NOMO-1 treated with DMSO at 0.1 percent for 48 hours (cell line): ENCODE results near the gene PUM2.

ENCODE experiments used
- DNase-seq: peaks from one replicate; lab custom pipeline; 2025; ENCODE audit not compliant: unreplicated experiment; lab: John Stamatoyannopoulos, UW

Gene PUM2

DNA sequence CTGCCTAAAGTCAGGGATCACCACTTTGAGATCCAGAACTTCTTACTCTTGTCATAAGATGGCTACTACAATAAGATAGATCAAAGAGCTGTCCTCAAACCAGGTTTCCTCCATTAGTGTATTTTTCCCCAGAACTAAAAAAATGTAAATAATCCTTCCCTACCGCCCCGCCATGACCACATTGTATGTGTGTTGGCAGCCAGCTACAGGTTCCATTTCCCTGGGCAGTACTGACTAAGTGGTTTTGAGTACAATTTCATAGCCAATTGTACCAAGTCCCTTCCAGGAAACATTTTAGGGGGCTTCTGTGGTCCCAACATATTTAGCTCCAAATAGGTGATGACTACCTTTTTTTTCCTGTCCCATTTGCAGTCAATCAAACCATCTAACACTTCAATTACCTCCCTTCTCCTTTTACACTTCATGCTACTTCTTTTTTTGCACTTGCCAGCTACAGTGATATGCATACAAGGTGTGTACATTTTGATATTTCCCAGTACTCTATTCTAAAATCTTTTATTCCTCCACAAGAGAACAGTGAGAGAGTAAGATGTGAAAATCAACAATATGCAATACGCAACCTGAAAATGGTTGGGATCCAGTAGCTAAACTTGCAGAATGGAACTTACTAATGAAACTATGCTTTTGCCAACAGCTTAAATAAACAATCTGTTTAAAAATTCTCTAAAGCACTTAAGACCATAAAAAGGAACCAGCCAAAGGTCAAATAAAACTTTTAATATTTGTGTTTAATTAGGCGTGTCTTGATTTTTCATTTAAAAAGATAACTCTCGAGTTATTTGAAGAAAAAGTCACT is 3.9 kb downstream of the PUM2 start:
- DNase-seq = no peak

GRCh38 chr2:20343128-20343527 is 7.5 kb downstream of the PUM2 start:
- no peak for DNase-seq

GRCh38 chr2:20339012-20339411 is 11.6 kb downstream of the PUM2 start:
- no peak for DNase-seq

GRCh38 chr2:20334605-20335203 is 15.9 kb downstream of the PUM2 start:
- DNase-seq = no peak

DNA sequence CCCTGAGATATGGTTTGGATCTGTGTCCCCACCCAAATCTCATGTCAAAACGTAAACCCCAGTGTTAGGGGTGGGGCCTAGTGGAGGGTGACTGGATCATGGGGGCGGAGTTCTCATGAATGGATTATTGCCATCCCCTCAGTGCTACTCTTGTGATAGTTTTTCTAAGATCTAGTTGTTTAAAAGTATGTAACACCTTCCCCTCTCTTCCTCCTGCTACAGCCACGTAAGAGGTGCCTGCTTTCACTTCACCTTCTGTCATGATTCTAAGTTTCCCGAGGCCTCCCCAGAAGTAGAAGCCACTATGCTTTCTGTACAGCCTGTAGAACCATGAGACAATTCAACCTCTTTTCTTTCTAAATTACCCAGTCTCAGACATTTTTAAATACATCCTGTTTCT is 16.9 kb downstream of the PUM2 start:
- no peak for DNase-seq

- DNase-seq = no peak
Measured at GRCh38 chr2:20330192-20330591, 20.5 kb downstream of the PUM2 start.

DNA sequence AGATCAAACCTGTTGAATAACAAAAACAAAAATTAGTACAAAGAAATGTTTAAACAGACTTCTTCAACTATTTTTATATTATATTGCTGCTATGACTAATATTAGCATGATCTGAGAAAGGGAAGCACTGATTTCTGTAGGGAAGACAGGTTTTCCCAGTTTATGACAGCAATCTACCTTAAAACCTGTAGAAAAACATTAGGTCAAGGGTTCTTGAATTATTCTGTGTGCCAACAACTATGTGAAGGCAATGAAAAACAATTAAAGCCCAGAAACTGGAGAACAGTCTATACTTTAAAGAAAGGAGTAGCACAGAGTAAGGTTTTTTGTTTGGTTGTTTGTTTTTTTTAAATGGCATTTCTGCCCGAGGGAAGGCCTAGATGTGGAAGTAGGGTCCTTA is 23.3 kb downstream of the PUM2 start:
- no peak for DNase-seq

DNA sequence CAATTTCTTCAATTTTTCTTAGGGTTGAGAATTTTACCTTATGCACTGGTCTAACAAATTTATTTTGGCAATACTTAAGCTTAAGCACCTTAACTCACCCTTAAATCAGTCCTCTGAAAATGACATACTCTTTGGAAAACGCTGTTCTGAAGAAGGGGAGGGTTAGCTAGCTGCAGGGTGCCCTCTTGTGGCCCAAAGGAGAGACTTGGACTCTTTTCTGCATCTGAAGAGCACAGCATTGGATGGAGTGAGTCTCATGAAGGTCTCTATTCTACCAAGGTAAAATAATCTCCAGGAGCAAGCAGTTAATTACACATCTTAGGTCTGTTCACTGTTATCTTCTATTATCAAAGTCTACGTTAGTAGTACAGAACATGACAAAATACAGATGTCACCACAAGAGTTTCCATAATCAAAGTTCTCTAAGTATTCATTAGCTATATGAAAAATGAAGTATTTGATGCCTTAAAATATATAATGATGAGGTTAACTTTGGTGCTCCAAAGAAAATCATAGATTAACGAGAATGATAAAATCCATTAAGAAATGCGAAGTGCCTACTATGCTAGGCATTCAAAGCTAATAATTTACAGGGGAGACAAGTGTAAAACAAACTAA is 24.4 kb downstream of the PUM2 start:
- DNase-seq = peak; percentile 52

DNA sequence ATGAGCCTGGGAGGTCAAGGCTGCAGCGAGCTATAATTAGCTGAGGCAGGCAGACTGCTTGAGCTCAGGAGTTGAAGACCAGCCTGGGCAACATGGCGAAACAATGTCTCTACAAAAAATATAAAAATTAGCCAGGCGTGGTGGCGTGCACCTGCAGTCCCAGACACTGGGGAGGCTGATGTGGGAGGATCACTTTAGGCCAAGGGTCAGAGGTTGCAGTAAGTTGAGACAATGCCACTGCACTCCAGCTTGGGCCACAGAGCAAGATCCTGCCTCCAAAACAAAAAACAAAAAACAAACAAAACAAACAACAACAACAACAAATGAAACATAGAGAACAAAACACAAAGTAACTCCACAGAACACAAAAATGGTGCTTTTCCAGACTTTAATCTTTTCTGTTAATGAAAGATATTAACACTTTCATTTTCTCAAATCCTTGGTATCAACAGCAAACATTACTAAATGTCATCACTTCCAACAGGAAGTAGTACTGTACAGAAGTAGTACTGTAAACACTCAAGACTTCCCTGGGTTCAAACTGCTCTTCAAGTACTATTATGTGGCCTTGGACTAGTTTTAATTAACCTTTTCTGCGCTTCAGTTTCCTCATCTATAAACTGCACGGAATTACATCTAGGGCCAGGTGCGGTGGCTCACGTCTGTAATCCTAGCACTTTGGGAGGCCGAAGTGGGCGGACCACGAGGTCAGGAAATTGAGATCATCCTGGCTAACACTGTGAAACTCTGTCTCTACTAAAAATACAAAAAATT is 27.9 kb downstream of the PUM2 start:
- DNase-seq = no peak

DNA sequence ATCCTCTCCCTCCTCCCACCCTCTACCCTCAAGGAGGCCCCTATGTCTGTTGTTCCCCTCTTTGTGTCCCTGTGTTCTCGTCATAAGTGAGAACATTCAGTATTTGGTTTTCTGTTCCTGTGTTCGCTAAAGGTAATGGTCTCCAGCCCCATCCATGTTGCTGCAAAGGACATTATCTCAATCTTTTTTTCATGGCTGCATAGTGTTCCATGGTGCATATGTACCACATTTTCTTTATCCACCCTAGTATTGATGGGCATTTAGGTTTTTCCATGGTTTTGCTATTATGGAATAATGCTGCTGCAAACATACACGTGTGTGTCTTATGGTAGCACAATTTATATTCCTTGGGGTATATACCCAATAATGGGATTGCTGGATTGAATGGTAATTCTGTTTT is 33.0 kb downstream of the PUM2 start:
- DNase-seq = no peak

GRCh38 chr2:20317197-20317596 is 33.4 kb downstream of the PUM2 start:
- DNase-seq = no peak

GRCh38 chr2:20314562-20315501 is 35.8 kb downstream of the PUM2 start:
- no peak for DNase-seq

- no peak for DNase-seq
Measured at GRCh38 chr2:20313659-20314058, 37.0 kb downstream of the PUM2 start.

GRCh38 chr2:20309001-20309400 is 41.6 kb downstream of the PUM2 start:
- DNase-seq = no peak

DNA sequence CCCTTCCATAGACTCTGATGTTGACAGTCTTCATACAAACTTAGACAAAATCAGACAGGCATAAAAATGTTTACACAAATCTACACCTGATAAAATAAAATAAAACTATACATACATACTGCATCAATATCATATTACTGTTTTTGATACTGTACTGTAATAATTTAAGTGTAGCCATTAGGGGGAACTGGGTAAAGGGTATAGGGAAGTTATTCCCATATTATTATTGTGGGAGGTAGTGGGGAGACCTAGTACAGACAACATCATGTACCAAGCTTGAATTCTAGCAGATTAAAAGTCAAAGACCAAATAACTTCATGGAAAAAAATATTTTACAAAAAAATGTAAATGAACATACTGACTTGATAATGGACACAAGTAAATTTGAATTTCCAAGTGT is 43.3 kb downstream of the PUM2 start:
- DNase-seq = no peak

DNA sequence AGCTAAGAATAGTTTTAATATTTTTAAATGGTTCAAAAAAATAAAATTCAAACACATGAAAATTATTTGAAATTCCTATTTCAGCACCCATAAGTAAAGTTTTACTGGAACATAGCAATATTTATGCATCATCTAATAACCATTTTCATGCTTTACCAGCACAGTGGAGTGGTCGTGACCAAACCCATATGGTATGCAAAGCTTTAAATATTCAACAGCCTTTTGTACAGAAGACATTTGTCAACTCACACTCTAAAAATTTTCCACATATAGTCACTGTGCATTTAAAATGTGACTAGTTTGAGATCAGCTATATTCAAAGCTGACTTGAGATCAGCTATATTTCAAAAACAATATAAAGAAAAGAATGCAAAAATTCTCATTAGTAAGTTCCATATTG is 46.2 kb downstream of the PUM2 start:
- DNase-seq = no peak

- no peak for DNase-seq
Measured at GRCh38 chr2:20303966-20304365, 46.7 kb downstream of the PUM2 start.

- no peak for DNase-seq
Measured at GRCh38 chr2:20302019-20302418, 48.6 kb downstream of the PUM2 start.

DNA sequence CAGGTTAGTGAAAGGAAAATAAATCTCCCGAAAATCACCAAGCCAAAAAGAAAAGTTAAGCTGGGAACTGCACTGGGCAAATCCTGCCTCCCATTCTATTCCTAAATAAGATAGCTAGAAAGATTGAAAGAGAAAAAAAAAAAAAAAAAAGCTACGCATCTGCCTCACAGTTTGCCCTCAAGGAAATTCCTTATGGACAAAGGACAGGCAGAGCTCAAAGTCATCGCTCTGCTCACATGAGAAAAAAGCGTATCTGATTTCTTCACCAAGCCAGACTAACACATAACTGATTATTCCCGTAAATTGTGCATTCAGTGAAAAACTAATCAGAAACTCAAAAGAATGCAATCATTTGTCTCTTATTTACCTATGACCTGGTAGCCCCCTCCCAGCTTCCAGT is 50.0 kb downstream of the PUM2 start:
- DNase-seq = no peak

GRCh38 chr2:20299113-20299512 is 51.5 kb downstream of the PUM2 start:
- DNase-seq = no peak

DNA sequence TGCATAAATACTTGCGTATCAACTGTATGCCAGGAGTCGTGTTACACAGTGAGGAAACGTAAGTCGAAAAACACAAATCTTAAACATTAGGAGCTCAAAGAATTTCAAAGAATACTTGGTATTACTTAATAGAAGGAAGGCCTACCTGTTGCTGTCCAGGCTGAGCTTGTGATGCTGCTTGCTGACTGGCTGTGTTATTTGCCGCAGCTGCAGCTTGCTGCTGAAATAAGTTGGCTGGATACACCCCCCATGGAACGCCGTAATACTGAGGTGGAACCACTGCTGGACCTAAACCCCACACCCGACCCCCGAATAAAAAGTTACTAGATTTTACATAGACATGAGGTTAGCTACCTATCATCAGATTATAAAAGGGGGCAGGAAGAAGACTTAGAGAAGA is 56.4 kb downstream of the PUM2 start:
- DNase-seq = no peak
